D721Med (cell line): ENCODE measurements around the gene DTD1.

Source experiments
- DNase-seq: peaks from one replicate; pipeline ENCODE4 v3.0.0; 2011; ENCODE audit warnings: low spot score; ENCODE audit not compliant: insufficient read length
- FAIRE-seq: peaks from 2 replicates; lab custom pipeline; 2011; peaks lifted over from hg19 to GRCh38; lab: Jason Lieb, UNC
- CTCF ChIP-seq: IDR thresholded peaks from 2 replicates; pipeline ENCODE4 v1.5.1; 2012; ENCODE audit warnings: mild to moderate bottlenecking, control low read depth; ENCODE audit not compliant: insufficient read depth; ENCODE audit errors: missing control alignments

DTD1 gene

GRCh38 chr20:18808712-18809111, 220.9 kb downstream of the DTD1 start:
- DNase-seq (no peak), FAIRE-seq (no peak)
- TF ChIP-seq CTCF: no peak

GRCh38 chr20:18811186-18811585, 223.3 kb downstream of the DTD1 start:
- no peak for FAIRE-seq
- no peak for TF ChIP-seq CTCF
- no peak for DNase-seq

- DNase-seq (no peak), FAIRE-seq (no peak)
- TF ChIP-seq CTCF: no peak
Observed at GRCh38 chr20:18811904-18812303, 224.1 kb downstream of the DTD1 start.

- FAIRE-seq (no peak), DNase-seq (no peak)
- no peak for TF ChIP-seq CTCF
Observed at GRCh38 chr20:18813483-18813882, 225.6 kb downstream of the DTD1 start, which contains the start of gene SCP2D1. Gene SCP2D1, plus strand, starts transcription at chr20:18813783. Its CDS starts 33 bp downstream, at chr20:18813816.

- no peak for FAIRE-seq
- no peak for DNase-seq
- no peak for TF ChIP-seq CTCF
Observed at GRCh38 chr20:18815194-18815942, 227.5 kb downstream of the DTD1 start.
